ENCODE results near the gene REEP6. TPM values are rescaled to one million over a fixed set of nuclear protein-coding genes. Genes with fewer than 3 reads are reported as not detected.
A peak's percentile ranks its signal among the peaks of the same experiment; 100 is the strongest.

REEP6 gene
- total and polyA plus RNA-seq, 2 of the 8 experiments (the other 6 are each of a cell fraction or from before 2014, with no cell fraction given): 12.6 to 20.7 TPM

DNA sequence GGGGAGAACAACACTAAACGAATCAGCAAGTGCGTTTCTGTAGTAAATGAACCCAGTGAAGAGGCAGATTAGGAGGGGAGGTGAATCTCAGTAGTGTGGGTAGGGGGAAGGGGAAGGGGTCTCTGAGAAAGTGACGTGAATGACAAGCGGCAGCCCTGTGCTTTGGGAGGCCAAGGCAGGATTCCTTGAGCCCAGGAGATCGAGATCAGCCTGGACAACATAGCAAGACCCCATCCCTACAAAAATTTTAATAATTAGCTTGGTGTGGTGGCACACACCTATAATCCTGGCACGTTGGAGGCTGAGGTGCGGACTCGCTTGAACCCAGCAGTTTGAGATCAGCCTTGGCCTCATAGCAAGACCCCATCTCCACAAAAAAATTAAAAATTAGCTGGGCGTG, 41.0 kb downstream of the REEP6 start:
- no peaks in the 10 kb centered on the region for H3K79me1 ChIP-seq (ENCODE audit: low read depth, low read length)
- H3K56ac ChIP-seq (replicated peaks; ENCODE audit: insufficient read length, low read depth, low read length): no peak overlapping the region
- H3K27ac ChIP-seq (ENCODE audit: low read depth, low read length): no peak overlapping the region
- no peak overlapping the region for H4K5ac ChIP-seq (ENCODE audit: insufficient read length, low read depth, low read length)
- no peak overlapping the region for H3K4ac ChIP-seq (replicated peaks; ENCODE audit: insufficient read length, low read depth, low read length)
- no peak overlapping the region for H2AK5ac ChIP-seq (ENCODE audit: low read depth, low read length)
- H2BK20ac ChIP-seq (ENCODE audit: low read length): no peak overlapping the region
- POLR2A ChIA-PET (ENCODE audit: partially characterized antibody): interaction anchor here (1.1 kb wide), 1 partner anchor 12 kb away, joined by 3 read pairs; no protein-coding TSS in a partner anchor
- H2BK12ac ChIP-seq (ENCODE audit: low read depth, low read length): no peak overlapping the region
- H3K79me2 ChIP-seq (ENCODE audit: control insufficient read depth in 1 of 2, insufficient read depth in 2 of 2, low read length in 2 of 2): no peaks in the 10 kb centered on the region
- H3K36me3 ChIP-seq (ENCODE audit: control insufficient read depth in 2 of 4, insufficient read depth in 4 of 4, low read length in 3 of 4): no peaks in the 10 kb centered on the region
- no peaks in the 10 kb centered on the region; a peak in 1 of 7 replicates for H3K27me3 ChIP-seq (replicated peaks in 1 of 4; ENCODE audit: control insufficient read depth in 3 of 4, extremely low read depth in 1 of 4, insufficient read depth in 3 of 4, low read length in 3 of 4)
- no peak overlapping the region for H2AFZ ChIP-seq (ENCODE audit: low read length)
- H3K4me3 ChIP-seq (ENCODE audit: extremely low read depth in 1 of 4, insufficient read depth in 2 of 4, low read depth in 3 of 4, low read length in 4 of 4): no peak overlapping the region
- no peak overlapping the region for H3K4me2 ChIP-seq (ENCODE audit: insufficient read depth in 1 of 2, low read depth in 2 of 2, low read length in 2 of 2)
- 89% methylated on average over 9 of the region's 9 CpGs; no CpG with 5 or more reads in 1 of the 2 experiments for WGBS, 2 experiments (ENCODE audit: extremely low coverage in 1 of 2, insufficient coverage in 1 of 2, insufficient read length in 1 of 2, insufficient replicate concordance in 2 of 2, low coverage in 1 of 2, low lambda C conversion rate in 2 of 2, missing lambda C conversion rate in 1 of 2)
- H3K14ac ChIP-seq (ENCODE audit: insufficient read length): no peak overlapping the region
- H4K20me1 ChIP-seq (replicated peaks in 1 of 2; ENCODE audit: control insufficient read depth in 1 of 2, insufficient read depth in 2 of 2, low read length in 2 of 2): peaks cover 0 to 3% of the 10 kb centered on the region in 2 experiments
- H3K9ac ChIP-seq (replicated peaks in 1 of 4; ENCODE audit: extremely low read depth in 1 of 4, low read depth in 3 of 4, low read length in 3 of 4): no peak overlapping the region
- H2BK5ac ChIP-seq (ENCODE audit: low read depth, low read length): no peak overlapping the region
- H3K23me2 ChIP-seq (ENCODE audit: low read depth, low read length): no peaks in the 10 kb centered on the region
- CTCF ChIA-PET (ENCODE audit: partially characterized antibody): interaction anchor here (2.8 kb wide), 1 partner anchor 14 kb away, joined by 8 read pairs; no protein-coding TSS in a partner anchor
- H4K91ac ChIP-seq (replicated peaks; ENCODE audit: insufficient read length, low read length): no peak overlapping the region
- H3K4me1 ChIP-seq (replicated peaks in 1 of 4; ENCODE audit: control insufficient read depth in 3 of 4, insufficient read depth in 4 of 4, low read length in 3 of 4): no peaks in the 10 kb centered on the region
- H4K8ac ChIP-seq (ENCODE audit: extremely low read depth, insufficient read depth, low read length): no peak overlapping the region
- 0 out of 2 replicates have a peak, but pooled peaks have one; percentile 31 for TF ChIP-seq KDM1A (IDR thresholded peaks at IDR 0.05; ENCODE audit: borderline replicate concordance, low read length)
- TF ChIP-seq, protein P1, sequence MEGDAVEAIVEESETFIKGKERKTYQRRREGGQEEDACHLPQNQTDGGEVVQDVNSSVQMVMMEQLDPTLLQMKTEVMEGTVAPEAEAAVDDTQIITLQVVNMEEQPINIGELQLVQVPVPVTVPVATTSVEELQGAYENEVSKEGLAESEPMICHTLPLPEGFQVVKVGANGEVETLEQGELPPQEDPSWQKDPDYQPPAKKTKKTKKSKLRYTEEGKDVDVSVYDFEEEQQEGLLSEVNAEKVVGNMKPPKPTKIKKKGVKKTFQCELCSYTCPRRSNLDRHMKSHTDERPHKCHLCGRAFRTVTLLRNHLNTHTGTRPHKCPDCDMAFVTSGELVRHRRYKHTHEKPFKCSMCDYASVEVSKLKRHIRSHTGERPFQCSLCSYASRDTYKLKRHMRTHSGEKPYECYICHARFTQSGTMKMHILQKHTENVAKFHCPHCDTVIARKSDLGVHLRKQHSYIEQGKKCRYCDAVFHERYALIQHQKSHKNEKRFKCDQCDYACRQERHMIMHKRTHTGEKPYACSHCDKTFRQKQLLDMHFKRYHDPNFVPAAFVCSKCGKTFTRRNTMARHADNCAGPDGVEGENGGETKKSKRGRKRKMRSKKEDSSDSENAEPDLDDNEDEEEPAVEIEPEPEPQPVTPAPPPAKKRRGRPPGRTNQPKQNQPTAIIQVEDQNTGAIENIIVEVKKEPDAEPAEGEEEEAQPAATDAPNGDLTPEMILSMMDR (IDR thresholded peaks at IDR 0.05; ENCODE audit: control extremely low read depth in 1 of 3, insufficient read depth in 1 of 3, low read depth in 1 of 3, low read length in 3 of 3): no peak
- no peak overlapping the region for H3K23ac ChIP-seq (ENCODE audit: insufficient read length)
- FAIRE-seq (no peak), DNase-seq (ENCODE audit: low read depth in 1 of 2, low spot score in 2 of 2) (no peak)
- no peaks in the 10 kb centered on the region for H3K9me3 ChIP-seq (ENCODE audit: insufficient read depth in 2 of 2, low read depth in 1 of 2, low read length in 1 of 2)
- no peak overlapping the region for H2BK120ac ChIP-seq (replicated peaks; ENCODE audit: low read depth, low read length)
- no peak overlapping the region for H3K18ac ChIP-seq (ENCODE audit: extremely low read depth, low read length)
- H2BK15ac ChIP-seq (ENCODE audit: low read length): no peak overlapping the region

Measured in H1 (cell line).